NK-92 treated with Interleukin-12 subunit alpha and Interleukin-12 subunit beta, amount 100 ng/mL, for 24 hours (cell line): ENCODE results near the gene PLXNA4.

ENCODE experiments used
- DNase-seq: peaks from one replicate; lab custom pipeline; 2025; lab: John Stamatoyannopoulos, UW

Gene PLXNA4

GRCh38 chr7:132588596-132588995 is 12.3 kb upstream of the PLXNA4 start:
- DNase-seq: no peak

DNA sequence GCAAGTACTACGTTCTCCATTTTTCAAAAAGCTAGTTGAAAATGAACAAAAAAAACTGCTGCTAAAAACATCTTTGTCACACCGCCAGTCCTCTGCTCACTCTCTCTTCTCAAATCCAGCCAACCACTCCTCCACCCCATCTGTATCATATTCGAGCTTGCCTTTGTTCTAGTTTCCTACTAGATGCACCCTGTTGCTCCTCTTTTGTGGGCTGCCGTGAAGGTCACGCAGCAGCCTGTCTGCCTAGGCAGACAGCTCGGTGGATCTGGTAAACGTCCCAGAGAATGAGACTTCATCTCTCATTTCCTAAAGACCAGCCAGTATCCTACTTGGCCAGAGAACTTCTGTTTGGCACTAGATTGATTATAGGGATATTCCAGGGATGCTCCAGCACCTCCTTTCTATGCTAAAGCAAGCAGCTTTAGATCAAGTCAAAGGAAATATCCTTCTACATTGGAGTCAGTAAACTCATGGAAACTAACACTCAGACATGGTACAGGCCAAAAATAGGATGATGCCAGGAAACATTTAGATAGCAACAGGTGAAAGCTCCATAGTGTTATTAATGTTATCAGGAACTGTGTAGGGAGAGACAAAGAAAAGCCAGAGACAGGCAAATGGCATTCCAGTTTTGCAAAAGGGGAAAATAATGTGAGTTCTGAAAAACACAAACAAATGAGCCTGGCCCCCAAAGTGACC is 8.7 kb upstream of the PLXNA4 start:
- no peak for DNase-seq

- DNase-seq: no peak
These were observed 5.2 kb upstream of the PLXNA4 start for GRCh38 chr7:132581431-132581830.

DNA sequence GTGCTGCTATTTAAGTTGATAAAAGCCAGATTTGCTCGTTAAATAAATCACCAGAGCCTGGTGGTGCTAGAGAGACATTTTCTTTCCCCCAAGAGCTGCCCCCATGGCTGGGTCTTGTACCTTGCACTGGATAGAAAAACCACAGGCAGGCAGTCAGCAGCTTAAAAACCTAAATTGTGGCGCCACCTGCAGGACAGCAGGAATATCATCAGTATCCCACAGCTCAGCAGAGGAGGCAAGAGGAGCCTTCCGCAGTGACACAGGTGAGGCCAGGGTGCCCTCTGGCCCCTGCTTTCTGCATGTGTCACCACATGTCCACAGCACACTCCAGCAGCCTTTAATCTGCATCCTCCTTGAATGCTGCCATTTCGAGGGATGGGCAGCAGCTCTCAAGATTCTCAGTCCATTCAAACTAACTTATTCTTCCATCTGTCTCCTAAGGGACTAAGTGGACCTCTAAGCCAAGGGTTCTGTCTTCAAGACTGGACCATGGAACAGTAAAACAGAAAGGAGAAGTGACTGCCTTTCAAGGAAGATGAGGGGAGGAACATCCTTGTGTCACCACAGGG is 4.5 kb upstream of the PLXNA4 start:
- peak; percentile 52 for DNase-seq

DNA sequence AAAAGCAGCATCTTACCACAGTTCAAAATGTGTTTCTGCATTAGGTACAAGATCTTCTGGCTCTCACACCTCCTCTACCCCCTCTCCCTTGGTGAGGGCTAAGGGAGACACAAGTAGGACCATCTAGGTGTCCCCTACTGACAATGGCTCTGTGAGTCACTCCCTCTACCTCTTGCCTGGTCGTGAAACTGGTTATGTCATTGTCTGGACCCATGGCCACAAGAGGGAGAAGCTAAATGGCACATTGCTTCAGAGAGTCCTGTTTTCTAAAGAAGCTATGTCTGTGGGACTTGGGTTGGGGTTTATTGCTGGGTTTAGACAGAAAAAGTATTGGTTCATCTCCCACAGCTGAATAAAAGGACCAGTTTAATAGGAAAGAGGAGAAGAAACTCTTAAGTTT is 4.0 kb upstream of the PLXNA4 start:
- DNase-seq: peak; percentile 5

DNA sequence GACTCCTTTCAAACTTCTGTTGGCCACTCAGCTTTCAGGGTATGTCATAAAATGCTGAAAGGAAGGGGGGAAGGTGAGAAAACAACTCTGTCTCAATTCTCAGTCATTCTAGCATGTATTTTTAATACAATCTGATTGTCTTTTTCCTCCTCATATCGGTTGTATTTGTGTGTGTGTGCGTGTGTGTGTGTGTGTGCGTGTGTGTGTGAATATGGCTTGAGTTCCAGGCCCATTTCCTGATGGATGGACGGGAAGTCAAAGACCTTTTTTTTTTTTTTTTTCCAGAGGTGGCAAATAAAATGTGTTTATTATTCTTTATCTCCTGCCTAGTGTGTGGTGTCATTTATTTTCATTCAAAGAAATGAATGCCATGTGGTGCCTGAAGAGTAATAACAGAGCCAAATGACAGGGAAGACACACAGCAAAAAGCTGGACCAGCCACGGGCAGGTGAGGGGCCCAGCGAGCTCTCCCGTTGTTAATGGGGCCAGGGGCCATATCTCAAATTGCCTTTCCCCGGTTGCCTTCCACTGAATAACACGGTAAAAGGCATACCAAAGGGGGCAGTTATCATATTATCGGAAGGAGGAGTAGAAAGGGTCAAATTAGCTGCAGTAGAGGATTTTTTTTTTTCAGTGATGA is 3.1 kb upstream of the PLXNA4 start:
- DNase-seq: no peak

DNA sequence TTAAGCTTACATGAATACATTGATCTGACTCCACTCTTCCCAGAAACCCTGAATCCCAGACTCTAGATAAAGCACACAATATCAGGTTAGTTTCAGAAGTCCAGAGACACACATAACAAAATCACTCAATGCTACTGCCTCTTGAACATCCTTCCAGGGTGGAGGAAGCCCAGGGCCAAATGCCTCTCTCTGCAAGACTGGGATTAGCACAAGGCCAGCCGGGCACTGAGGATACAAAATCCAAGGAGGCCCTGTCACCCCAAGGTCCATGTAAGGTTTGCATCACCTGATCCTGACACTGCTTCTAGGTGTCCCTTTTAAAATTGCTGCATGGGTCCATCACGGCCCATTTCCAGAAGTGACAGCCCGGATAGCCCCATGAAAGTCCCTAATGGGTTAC is 2.6 kb upstream of the PLXNA4 start:
- DNase-seq: no peak

DNA sequence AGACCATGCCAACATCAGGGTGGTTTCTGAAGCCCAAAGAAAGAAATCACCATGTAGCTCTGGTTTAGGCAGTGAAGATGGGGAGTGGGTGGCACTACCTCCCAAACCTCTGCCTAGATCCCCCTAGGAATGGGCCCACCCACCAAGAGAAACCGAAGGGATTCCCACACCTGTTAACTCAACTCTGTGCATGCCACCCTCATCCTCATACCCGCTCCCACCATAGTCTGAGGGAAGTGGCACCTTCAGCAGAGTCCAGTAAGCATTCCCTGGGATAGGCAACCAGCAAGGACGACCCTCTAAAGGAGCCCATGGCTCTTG is 1.7 kb upstream of the PLXNA4 start:
- DNase-seq: no peak

DNA sequence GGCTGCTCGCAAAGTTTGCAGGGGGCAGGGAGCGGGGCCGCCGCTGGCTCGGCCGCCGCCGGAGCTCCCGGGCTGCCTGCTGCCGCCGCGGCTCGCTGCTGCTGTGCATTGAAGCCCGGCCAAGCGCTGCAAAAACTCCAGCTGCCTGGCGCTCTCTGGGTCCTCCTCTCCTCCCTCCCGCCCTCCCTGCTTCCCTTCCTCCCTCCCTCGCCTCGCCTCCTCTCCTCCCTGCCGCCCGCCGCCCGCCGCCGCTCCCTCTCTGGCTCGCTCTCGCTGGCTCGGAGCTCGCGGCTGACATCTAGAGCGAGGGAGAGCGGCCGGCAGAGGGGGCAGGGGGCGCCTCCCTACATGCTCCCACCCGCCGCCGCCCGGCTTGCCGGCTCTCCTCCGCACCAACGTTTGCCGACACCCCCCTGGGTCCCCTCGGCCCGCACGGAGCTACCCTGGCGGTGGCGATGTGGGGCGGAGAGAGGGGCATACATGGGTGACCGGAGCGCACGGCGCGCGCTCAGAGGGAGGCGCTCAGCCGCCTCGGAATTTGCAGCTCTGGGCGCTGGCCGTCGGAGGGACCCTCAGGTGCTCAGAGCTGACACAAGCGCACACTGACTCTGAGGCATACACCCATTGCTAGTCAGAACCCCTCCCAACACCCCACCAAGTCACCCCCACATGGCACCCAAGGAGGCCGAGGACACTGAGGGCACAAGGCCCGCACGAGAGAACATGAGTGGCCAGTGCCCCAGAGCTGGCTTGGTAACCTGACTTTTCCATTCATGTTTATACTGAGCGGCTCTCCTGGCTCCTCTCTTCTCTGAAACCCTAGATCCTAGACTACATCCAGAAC is 1.2 kb upstream of the PLXNA4 start:
- no peak for DNase-seq

GRCh38 chr7:132576721-132577085 is 433 bp upstream of the PLXNA4 start:
- no peak for DNase-seq

DNA sequence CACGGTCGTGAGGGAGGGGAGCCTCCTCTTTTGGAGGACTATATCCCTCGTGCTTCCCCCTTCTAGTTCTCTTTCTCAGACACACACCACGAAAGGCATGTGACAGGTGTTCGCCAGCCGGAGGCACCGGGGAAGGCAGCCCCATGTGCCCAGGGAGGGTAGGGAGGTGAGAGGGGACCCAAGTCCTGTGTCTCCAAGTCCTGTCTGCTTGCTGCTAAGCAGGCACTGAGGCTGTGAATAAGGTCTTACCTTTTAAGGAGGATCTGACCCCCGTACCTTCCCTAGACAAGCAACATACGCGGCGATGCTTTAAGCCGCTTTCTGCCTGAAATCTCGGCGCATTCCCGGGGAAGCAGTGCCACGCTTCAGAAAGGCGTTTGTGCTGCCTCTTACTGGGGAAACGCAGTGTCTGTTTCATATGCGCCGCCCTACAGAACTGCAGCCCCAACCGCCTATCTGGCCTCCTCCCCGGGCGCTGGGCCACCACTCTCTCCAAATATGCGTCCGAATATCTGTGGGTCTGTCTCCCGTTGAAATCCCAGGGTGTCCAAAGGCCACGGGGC is 770 bp downstream of the PLXNA4 start:
- no peak for DNase-seq

- no peak for DNase-seq
These were observed 2.0 kb downstream of the PLXNA4 start for GRCh38 chr7:132574223-132574622.

DNA sequence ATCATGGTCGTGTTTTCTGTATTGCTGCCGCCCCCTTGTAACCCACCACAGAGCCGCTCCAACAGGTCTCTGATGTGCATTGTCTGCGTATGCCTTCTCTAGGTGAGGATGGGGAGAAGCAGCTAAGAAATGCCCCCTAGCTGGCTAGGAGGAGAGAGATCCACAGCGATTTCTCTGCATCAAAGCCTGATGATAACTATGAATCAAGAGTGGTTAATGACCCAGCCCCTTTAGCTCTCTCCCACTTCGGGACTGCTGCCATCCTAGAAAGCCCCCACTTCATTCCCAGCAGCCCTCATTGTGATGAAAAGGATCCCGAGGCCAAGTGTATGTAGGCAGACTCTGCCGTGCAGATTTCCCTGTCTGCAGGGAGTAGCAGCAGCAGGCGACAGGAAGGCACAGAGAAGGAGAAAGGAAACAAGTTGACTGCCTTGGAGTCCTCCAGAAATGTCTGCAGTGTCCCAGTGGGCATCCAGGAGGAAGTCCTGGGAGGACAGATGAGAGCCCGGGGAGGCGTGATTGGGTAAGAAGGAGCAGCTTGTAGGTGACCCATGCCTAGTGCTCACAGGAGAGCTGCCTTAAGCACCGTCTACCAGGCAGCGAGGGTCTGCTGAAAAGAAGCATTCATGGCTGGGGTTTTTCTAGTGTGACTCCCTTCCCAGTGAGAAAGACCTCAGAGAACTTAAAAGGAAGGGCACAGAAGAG is 2.9 kb downstream of the PLXNA4 start:
- DNase-seq: no peak

DNA sequence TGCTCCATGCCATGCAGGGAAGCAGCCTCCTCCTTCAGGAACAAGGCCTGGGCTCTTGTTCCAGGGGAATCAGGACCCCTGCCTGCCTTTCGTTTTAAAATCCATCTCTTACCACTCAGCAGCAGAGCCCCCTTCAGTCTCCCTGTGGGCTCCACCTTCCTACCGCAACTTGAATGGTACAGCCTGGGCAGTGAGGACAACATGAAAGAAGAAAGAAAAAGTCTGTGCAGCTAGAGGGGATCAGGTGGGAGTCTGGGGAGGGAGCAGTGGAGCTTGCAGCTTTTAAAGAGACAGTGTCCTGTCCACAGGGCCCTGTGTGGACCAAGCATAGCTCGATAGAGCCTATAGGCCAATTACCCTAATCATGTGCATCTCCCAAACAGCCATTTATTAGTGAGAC is 3.7 kb downstream of the PLXNA4 start:
- DNase-seq: no peak

GRCh38 chr7:132571970-132572369 is 4.3 kb downstream of the PLXNA4 start:
- no peak for DNase-seq

- DNase-seq: no peak
These were observed 6.2 kb downstream of the PLXNA4 start for GRCh38 chr7:132569884-132570614.

- DNase-seq: no peak
These were observed 7.3 kb downstream of the PLXNA4 start for GRCh38 chr7:132568962-132569361.

GRCh38 chr7:132565885-132566284 is 10.4 kb downstream of the PLXNA4 start:
- DNase-seq: no peak

GRCh38 chr7:132565441-132565840 is 10.8 kb downstream of the PLXNA4 start:
- no peak for DNase-seq

- DNase-seq: no peak
These were observed 11.4 kb downstream of the PLXNA4 start for GRCh38 chr7:132564849-132565248.

DNA sequence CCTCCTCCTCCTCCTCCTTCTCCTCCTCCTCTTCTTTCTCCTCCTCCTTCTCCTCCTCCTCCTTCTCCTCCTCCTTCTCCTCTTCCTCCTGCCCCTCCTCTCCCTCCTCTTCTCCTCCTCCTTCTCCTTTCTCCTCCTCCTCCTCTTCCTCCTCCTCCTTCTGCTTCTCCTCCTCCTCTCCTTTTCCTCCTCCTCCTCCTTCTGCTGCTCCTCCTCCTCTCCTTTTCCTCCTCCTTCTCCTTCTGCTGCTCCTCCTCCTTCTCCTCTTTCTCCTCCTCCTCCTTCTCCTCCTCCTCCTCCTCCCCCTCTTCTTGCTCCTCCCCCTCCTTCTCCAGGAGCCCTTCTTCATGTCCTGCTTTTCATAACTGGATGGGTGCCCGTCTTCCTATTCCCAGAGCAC is 12.2 kb downstream of the PLXNA4 start:
- no peak for DNase-seq
